ENCODE results near the gene DENND1A. TPM values are rescaled to one million over a fixed set of nuclear protein-coding genes. Genes with fewer than 3 reads are reported as not detected.

The DENND1A gene
- total and polyA plus RNA-seq, 12 donors: 7.3 to 36.7 (median 19.6) TPM

- no peak for DNase-seq
- 87 to 95% (median 92%) methylated on average over 6 of the region's 6 CpGs for WGBS, 4 donors
Observed at GRCh38 chr9:123609844-123610243, 320.1 kb downstream of the DENND1A start.

GRCh38 chr9:123608104-123608503, 321.8 kb downstream of the DENND1A start:
- 92 to 94% (median 93%) methylated on average over 9 of the region's 9 CpGs for WGBS, 4 donors
- no peaks in the 10 kb centered on the region for H3K27me3 ChIP-seq
- H3K4me3 ChIP-seq: no peak overlapping the region
- no peaks in the 10 kb centered on the region for H3K4me1 ChIP-seq (replicated peaks in 1 of 2)
- TF ChIP-seq CTCF (IDR thresholded peaks at IDR 0.05): no peak
- TF ChIP-seq POLR2A (IDR thresholded peaks at IDR 0.05): no peak
- no peaks in the 10 kb centered on the region for H3K36me3 ChIP-seq (replicated peaks in 1 of 2)
- DNase-seq: no peak
- intact Hi-C loops (cut with DNase I): loop anchor here in 1 of 2 donors (5.0 kb wide), 1 partner anchor 51 kb away; no protein-coding TSS in a partner anchor
- H3K9me3 ChIP-seq (replicated peaks in 1 of 3): no peaks in the 10 kb centered on the region
- H3K27ac ChIP-seq: no peak overlapping the region

More at GRCh38 chr9:123609844-123610243, 320.1 kb downstream of the DENND1A start:
- TF ChIP-seq POLR2A (IDR thresholded peaks at IDR 0.05): no peak
- no peak for TF ChIP-seq CTCF (IDR thresholded peaks at IDR 0.05)
- H3K27me3 ChIP-seq: no peaks in the 10 kb centered on the region
- no peak overlapping the region for H3K4me3 ChIP-seq
- H3K36me3 ChIP-seq (replicated peaks in 1 of 2): no peaks in the 10 kb centered on the region
- no peak overlapping the region for H3K27ac ChIP-seq
- H3K4me1 ChIP-seq (replicated peaks in 1 of 2): no peaks in the 10 kb centered on the region
- intact Hi-C loops (cut with DNase I): loop anchor here in 1 of 2 donors (5.0 kb wide), 1 partner anchor 53 kb away; no protein-coding TSS in a partner anchor
- no peaks in the 10 kb centered on the region for H3K9me3 ChIP-seq (replicated peaks in 1 of 3)

- TF ChIP-seq POLR2A (IDR thresholded peaks at IDR 0.05): no peak
- TF ChIP-seq CTCF (IDR thresholded peaks at IDR 0.05): no peak
- WGBS, 4 donors: 88 to 97% (median 91%) methylated on average over 2 of the region's 2 CpGs
- Histone ChIP-seq H3K9me3 (replicated peaks in 1 of 3) (no peaks in the 10 kb centered on the region), H3K27ac (no peak overlapping the region), H3K36me3 (replicated peaks in 1 of 2) (no peaks in the 10 kb centered on the region), H3K4me1 (replicated peaks in 1 of 2) (no peaks in the 10 kb centered on the region), H3K27me3 (no peaks in the 10 kb centered on the region), H3K4me3 (no peak overlapping the region)
- intact Hi-C loops (cut with DNase I): loop anchor here in 1 of 2 donors (5.0 kb wide), 1 partner anchor 50 kb away; no protein-coding TSS in a partner anchor
- no peak for DNase-seq
Observed at GRCh38 chr9:123607479-123607878, 322.4 kb downstream of the DENND1A start.

- WGBS, 4 donors: 97 to 98% (median 97%) methylated on average over 5 of the region's 5 CpGs
- intact Hi-C loops (cut with DNase I): loop anchor here in 1 of 2 donors (5.0 kb wide), 1 partner anchor 49 kb away; no protein-coding TSS in a partner anchor
- no peaks in the 10 kb centered on the region for H3K4me1 ChIP-seq (replicated peaks in 1 of 2)
- H3K27ac ChIP-seq: no peak overlapping the region
- H3K27me3 ChIP-seq: no peaks in the 10 kb centered on the region
- H3K4me3 ChIP-seq: no peak overlapping the region
- no peak for TF ChIP-seq CTCF (IDR thresholded peaks at IDR 0.05)
- no peak for TF ChIP-seq POLR2A (IDR thresholded peaks at IDR 0.05)
- no peak for DNase-seq
- no peaks in the 10 kb centered on the region for H3K9me3 ChIP-seq (replicated peaks in 1 of 3)
- no peaks in the 10 kb centered on the region for H3K36me3 ChIP-seq (replicated peaks in 1 of 2)
Observed at GRCh38 chr9:123606141-123606540, 323.8 kb downstream of the DENND1A start.

Data from adrenal gland (tissue), 12 donors.